ENCODE results near the gene TMEM37. TPM values are rescaled to one million over a fixed set of nuclear protein-coding genes. Genes with fewer than 3 reads are reported as not detected.

The TMEM37 gene
- total RNA-seq, 2 donors from 2014 or later: not detected

DNA sequence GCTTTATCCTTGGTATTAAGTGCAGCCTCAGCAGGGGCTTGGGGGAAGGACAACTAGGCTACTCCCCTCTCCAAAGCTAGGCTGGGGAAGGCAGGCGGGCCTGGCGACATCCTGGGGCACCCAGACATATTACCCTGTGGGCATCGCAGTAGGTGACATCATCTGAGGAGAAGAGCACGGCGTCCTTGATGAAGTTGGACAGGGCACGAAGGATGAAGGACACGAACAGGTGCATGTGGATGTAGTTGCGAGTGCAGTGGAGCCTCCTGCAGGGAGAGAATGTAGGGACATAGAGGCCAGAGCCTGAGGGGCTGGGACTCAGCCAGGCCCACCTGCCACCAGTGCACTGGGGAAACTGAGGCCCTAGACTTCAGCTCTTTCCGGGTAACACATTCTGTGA, 32.3 kb downstream of the TMEM37 start:
- Mint-ChIP-seq H3K4me3 (no peak overlapping the region), H3K27ac (no peak overlapping the region), H3K36me3 (ENCODE audit: low read depth) (no peaks in the 10 kb centered on the region), H3K4me1 (no peaks in the 10 kb centered on the region), H3K27me3 (peaks cover 13% of the 10 kb centered on the region)
- ATAC-seq (no peak), DNase-seq (no peak)
- H3K9me3 ChIP-seq (ENCODE audit: control insufficient read depth, low read length, poor library complexity, severe bottlenecking): no peaks in the 10 kb centered on the region

DNA sequence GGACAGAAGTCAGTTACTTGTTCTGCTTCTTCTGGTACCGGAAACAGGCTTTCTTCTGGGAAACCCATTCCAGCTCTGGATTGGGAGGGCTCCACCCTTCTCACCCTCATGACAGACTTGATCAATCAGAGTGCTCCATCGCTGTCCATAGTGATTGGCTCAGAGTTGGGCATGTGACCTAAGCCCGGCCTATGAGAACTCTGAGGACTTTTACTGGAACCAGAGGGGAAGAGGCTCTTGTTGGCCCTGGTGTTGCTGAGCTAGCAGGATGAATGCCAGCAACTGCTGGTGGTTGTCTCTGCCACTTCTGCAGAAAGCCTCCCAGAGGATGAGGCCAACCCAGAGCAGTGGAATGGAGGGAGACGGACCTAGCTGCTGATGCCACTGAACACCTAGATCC, 33.3 kb downstream of the TMEM37 start:
- Mint-ChIP-seq H3K4me1 (no peaks in the 10 kb centered on the region), H3K27me3 (peaks cover 6% of the 10 kb centered on the region), H3K27ac (no peak overlapping the region), H3K36me3 (ENCODE audit: low read depth) (no peaks in the 10 kb centered on the region), H3K4me3 (no peak overlapping the region)
- DNase-seq (no peak), ATAC-seq (no peak)
- H3K9me3 ChIP-seq (ENCODE audit: control insufficient read depth, low read length, poor library complexity, severe bottlenecking): no peaks in the 10 kb centered on the region

DNA sequence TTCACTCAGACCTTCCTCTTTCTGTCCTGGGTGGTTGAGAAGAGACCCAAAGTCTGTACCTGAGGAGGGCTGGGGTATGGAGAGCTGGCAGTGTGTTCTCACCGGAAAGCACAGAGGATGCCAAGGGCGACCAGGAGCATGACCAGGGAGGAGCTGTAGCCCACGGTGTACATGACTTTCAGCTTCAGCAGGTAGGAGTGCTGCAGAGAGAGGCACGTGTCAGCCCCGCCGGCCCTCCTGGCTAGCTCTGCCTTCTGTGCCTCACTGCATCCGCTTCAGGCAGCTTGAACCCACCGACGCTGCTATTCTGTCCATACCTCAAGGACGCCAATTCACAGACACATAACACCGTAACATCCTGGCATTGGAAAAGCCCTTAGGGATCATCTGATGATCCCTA, 34.0 kb downstream of the TMEM37 start:
- H3K36me3 Mint-ChIP-seq (ENCODE audit: low read depth): no peaks in the 10 kb centered on the region

DNA sequence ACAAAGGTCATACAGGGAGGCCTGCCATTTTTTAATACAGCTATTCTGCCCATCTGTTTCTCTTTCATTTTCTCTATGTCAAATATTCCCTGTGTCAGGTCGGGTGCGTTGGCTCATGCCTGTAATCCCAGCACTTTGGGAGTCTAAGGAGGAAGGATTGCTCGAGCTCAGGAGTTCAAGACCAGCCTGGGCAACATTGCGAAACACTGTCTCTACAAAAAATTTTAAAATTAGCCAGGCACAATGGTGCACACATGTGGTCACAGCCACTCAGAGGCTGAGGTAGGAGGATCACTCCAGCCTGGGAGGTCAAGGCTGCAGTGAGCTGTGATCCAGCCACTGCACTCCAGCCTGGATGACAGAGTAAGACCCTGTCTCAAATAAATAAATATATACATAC, 34.7 kb downstream of the TMEM37 start:
- no peak for DNase-seq
- no peaks in the 10 kb centered on the region for H3K9me3 ChIP-seq (ENCODE audit: control insufficient read depth, low read length, poor library complexity, severe bottlenecking)
- Mint-ChIP-seq H3K4me1 (no peaks in the 10 kb centered on the region), H3K4me3 (no peak overlapping the region), H3K36me3 (ENCODE audit: low read depth) (no peaks in the 10 kb centered on the region), H3K27ac (no peak overlapping the region), H3K27me3 (peaks cover 12% of the 10 kb centered on the region)
- ATAC-seq: no peak

More for the DNA sequence above, 34.0 kb downstream of the TMEM37 start:
- Mint-ChIP-seq H3K27ac (no peak overlapping the region), H3K4me3 (no peak overlapping the region), H3K4me1 (no peaks in the 10 kb centered on the region), H3K27me3 (peaks cover 6% of the 10 kb centered on the region)
- DNase-seq (no peak), ATAC-seq (no peak)
- H3K9me3 ChIP-seq (ENCODE audit: control insufficient read depth, low read length, poor library complexity, severe bottlenecking): no peaks in the 10 kb centered on the region

DNA sequence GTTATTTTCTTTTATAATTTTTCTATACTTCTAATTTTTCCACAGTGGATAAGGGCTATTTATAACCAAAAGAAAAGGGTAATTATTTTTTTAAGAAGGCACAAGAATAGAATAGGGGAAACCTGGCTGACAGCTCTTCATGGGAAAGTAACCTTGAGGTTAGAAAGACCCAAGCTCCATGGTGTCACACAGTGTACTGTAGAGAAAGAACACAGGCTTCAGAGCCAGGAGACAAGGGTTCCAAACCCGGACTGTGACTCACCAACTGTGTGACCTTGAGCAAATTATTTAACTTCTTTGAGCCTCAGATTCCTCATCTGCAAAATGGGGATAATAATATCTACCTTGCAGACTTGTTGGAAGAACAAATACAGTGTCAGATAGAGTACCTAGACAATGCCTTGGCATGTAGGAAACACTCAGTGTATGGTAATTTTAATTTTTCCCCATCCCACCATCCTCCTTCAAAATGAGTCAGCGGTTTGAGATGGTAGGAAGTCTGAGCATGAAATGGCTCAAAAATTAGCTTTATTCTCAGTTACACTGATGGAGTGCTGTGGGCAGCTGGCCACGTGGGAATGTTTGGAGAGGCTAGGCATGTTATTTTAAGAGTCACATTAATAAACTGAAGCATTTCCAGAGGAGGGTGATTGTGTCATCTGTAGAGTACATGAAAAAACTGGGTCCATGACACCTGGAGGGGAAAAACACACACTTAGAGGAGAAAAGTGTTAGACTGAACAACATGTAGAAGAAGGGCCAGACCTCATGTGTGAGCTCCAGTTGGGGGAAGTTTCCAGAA, 36.7 kb downstream of the TMEM37 start:
- H3K27me3 Mint-ChIP-seq: peaks cover 25% of the 10 kb centered on the region
- peaks cover 2% of the 10 kb centered on the region for H3K4me1 Mint-ChIP-seq
- no peak for ATAC-seq
- no peak for DNase-seq
- no peak overlapping the region for H3K4me3 Mint-ChIP-seq
- no peaks in the 10 kb centered on the region for H3K36me3 Mint-ChIP-seq (ENCODE audit: low read depth)
- no peak overlapping the region for H3K27ac Mint-ChIP-seq
- no peaks in the 10 kb centered on the region for H3K9me3 ChIP-seq (ENCODE audit: control insufficient read depth, low read length, poor library complexity, severe bottlenecking)

DNA sequence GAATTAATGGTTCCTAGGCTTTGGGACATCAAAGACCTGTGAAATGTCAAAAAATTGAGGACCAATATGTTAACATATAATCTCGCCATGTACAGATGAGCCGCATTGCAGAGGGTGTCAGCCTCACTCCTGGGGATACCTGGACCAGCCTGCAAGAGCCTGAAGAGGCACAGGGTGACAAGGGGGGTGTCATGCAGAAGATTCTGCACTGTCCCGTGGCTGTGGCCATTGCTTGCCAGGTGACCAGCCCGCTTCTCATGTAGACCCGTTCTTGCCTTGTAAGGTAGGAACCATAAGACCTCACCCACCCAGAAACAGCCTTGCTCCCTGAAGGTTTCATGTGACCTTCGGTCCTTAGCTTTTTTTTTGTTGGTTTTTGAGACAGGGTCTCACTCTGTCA, 37.5 kb downstream of the TMEM37 start:
- peaks cover 32% of the 10 kb centered on the region for H3K27me3 Mint-ChIP-seq

DNA sequence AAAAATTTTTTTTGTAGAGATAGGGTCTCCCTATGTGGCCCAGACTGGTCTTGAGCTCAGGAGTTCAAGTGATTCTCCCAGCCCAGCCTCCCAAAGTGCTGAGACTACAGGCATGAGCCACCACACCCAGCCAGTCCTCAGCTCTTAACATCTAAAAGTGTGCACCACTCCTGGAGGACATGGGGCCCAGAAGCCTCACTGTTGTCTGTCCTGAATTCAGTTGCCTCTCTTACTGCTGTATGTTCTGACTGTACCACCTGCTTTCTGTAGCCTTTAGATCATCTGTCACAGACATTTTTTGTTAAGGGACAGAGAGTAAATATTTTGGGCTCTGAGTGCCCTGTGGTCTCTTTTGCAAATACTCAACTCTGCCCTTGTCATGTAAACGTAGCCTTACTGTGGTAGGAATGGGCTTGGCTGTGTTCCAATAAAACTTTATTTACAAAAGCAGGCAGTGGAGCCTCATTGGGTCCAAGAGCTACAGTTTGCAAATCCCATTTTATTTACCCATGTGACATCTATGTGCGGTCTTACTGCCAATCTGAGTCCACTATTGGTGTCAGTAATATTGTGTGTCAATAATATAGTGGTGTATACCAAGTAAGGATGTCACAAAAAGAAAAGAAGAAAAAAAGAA, 38.1 kb downstream of the TMEM37 start:
- peaks cover 2% of the 10 kb centered on the region for H3K4me1 Mint-ChIP-seq
- no peak overlapping the region for H3K4me3 Mint-ChIP-seq
- H3K27ac Mint-ChIP-seq: no peak overlapping the region
- no peak for DNase-seq
- peaks cover 32% of the 10 kb centered on the region for H3K27me3 Mint-ChIP-seq
- no peak for ATAC-seq
- H3K9me3 ChIP-seq (ENCODE audit: control insufficient read depth, low read length, poor library complexity, severe bottlenecking): no peaks in the 10 kb centered on the region
- no peaks in the 10 kb centered on the region for H3K36me3 Mint-ChIP-seq (ENCODE audit: low read depth)

More for the DNA sequence above, 37.5 kb downstream of the TMEM37 start:
- ATAC-seq (no peak), DNase-seq (no peak)
- Mint-ChIP-seq H3K27ac (no peak overlapping the region), H3K4me3 (no peak overlapping the region), H3K36me3 (ENCODE audit: low read depth) (no peaks in the 10 kb centered on the region), H3K4me1 (peaks cover 2% of the 10 kb centered on the region)
- H3K9me3 ChIP-seq (ENCODE audit: control insufficient read depth, low read length, poor library complexity, severe bottlenecking): no peaks in the 10 kb centered on the region

DNA sequence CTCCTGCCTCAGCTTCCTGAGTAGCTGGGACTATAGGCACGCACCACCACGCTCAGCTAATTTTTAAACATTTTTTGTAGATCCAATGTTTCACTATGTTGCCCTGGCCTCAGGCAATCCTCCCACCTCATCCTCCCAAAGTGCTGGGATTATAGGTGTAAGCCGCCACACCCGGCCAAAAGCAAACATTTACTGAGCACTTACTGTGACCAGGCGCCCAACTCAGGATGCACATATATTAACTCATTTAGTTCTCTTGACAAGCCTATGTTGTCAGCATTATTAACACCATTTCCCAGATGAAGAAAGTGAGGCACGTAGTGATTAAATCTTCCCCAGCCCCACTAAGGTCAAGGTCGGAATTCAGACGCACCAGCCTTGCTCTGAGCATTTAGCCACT, 41.1 kb downstream of the TMEM37 start:
- Mint-ChIP-seq H3K4me3 (no peak overlapping the region), H3K27me3 (peaks cover 38% of the 10 kb centered on the region), H3K27ac (no peak overlapping the region), H3K4me1 (peaks cover 4% of the 10 kb centered on the region), H3K36me3 (ENCODE audit: low read depth) (no peaks in the 10 kb centered on the region)
- DNase-seq: no peak
- no peak for ATAC-seq
- no peaks in the 10 kb centered on the region for H3K9me3 ChIP-seq (ENCODE audit: control insufficient read depth, low read length, poor library complexity, severe bottlenecking)

DNA sequence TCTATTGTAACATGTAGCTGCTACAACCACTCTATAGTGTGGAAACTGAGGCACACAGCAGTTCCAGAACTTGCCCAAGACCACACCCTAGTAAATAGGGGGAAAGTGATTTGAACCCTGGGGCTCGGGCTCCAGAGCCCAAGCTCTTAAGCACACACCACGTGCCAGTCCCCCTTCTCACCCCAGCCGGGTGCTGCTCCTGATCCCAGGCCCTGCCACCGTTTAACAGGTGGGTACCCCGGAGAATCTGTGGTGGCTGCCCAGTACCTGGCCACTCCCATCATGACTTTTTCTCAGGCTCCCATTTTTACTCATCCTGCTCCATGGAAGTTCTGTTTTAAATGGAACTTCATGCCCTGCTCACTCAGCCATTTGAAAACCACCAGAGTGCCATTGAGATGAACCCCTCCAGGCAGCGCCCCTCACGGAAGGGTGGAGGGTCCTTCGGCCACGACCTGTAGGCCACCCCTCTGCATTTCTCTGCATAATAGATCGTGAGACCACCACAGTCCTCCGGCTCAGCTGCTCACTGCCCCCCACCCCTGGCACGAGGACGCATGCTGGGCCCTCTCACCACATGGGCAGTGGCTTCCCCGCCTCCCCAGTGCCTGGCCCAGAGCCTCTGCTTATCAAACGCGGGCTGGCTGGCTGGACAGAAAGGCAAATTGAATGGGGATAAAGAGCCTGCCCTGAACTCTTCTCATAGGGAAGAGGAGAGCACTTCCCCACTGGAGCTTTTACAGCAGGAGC, 42.1 kb downstream of the TMEM37 start:
- no peak for ATAC-seq
- Mint-ChIP-seq H3K4me1 (peaks cover 4% of the 10 kb centered on the region), H3K4me3 (no peak overlapping the region), H3K27ac (no peak overlapping the region), H3K27me3 (peaks cover 44% of the 10 kb centered on the region), H3K36me3 (ENCODE audit: low read depth) (no peaks in the 10 kb centered on the region)
- no peaks in the 10 kb centered on the region for H3K9me3 ChIP-seq (ENCODE audit: control insufficient read depth, low read length, poor library complexity, severe bottlenecking)
- no peak for DNase-seq

DNA sequence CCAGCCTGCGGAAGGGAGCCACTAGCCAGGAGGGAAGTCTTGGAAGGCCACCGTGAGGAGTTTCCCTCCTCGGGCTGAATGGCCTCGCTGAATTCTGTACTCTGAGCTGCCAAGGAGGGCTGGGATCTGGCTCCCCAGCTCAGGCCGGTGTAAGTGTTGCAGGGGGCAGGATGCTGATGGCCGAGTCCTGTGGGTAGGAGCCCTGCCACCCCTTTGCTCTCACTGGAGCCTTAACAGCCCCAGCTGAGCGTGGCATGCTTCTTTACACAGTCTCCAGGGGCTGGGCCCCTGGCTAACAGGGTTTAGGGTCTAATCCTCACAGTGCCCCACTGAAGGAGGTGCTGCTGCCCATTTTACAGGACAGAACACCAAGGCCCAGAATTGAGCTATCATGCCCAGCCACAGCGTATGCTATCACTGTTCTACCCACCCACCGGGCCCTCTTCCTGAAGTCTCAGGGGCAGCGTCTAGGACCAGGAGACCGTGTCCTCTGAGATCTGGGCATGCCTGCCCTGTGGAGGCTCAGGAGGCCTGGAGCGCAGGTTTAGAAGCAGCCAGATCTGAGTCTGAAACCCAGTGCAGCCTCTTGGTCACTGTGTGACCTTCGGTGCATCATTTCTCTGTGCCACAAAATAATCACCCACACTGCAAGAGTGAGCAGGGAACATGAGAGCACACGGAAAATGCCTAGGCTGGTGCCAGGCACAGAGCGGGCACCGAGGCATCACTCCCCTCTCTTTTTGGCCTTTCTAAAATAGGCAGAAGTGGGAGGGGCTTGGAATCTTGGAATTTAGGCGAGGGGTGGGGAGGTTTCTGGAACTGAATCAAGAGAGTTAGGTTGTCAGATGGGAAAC, 42.9 kb downstream of the TMEM37 start:
- ATAC-seq (no peak), DNase-seq (no peak)
- Mint-ChIP-seq H3K4me1 (peaks cover 4% of the 10 kb centered on the region), H3K36me3 (ENCODE audit: low read depth) (no peaks in the 10 kb centered on the region), H3K27ac (no peak overlapping the region), H3K4me3 (no peak overlapping the region), H3K27me3 (peaks cover 50% of the 10 kb centered on the region)
- no peaks in the 10 kb centered on the region for H3K9me3 ChIP-seq (ENCODE audit: control insufficient read depth, low read length, poor library complexity, severe bottlenecking)

DNA sequence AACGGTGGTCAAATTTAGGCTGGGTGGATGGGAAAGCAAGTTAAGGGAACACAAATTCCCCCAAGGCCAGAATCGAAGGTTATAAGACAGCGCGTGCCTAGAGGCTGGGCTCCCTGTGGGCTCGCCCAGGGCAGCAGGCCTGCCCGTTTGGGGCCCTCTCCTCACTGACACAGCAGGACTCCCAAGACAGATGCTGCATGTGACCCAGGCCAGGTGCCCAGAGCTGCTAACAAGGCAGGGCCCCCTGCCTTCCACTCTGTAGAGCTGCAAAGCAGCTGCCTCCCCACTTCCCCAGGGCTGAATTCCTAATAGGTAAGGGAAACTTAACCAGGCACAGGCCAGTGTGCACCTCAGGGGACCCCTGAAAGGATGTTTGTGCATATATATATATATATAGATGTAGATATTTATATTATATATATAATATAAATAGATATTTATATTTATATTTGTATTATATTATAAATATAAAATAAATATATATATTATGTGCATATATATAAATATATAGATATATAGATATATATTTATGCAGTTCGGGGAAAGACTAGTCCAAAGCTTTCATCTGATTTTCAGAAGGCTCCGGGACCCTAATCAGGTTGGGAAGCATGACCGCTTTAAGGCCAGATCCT, 43.7 kb downstream of the TMEM37 start:
- H3K36me3 Mint-ChIP-seq (ENCODE audit: low read depth): no peaks in the 10 kb centered on the region
- no peak overlapping the region for H3K4me3 Mint-ChIP-seq
- H3K27ac Mint-ChIP-seq: no peak overlapping the region
- H3K9me3 ChIP-seq (ENCODE audit: control insufficient read depth, low read length, poor library complexity, severe bottlenecking): no peaks in the 10 kb centered on the region
- peaks cover 58% of the 10 kb centered on the region for H3K27me3 Mint-ChIP-seq
- ATAC-seq: no peak
- no peak for DNase-seq
- H3K4me1 Mint-ChIP-seq: peaks cover 4% of the 10 kb centered on the region

DNA sequence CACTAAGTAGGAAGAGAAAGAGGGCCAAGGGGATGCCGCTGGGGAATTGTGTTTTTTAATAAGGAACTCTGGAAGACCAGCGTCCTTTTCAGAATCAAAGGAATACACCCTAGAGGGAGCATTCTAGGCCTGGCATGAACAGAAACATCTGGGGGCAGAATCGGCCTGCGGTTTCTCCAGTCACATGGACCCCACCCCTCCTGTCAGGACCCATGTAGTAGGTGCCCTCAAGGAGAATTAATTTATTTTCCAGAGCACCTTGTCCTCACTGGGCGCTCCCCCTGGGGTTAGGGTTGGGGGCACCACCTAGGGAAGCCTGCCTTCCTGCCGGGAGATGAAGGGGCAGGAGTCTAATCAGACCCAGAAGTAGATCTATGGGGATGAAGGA, 44.2 kb downstream of the TMEM37 start:
- H3K9me3 ChIP-seq (ENCODE audit: control insufficient read depth, low read length, poor library complexity, severe bottlenecking): no peaks in the 10 kb centered on the region
- Mint-ChIP-seq H3K4me3 (no peak overlapping the region), H3K27me3 (peaks cover 63% of the 10 kb centered on the region), H3K27ac (no peak overlapping the region), H3K4me1 (peaks cover 4% of the 10 kb centered on the region), H3K36me3 (ENCODE audit: low read depth) (no peaks in the 10 kb centered on the region)
- ATAC-seq (no peak), DNase-seq (no peak)
